Stomach smooth muscle (tissue), 2 donors: ENCODE measurements around the gene FGF18.
"Not testable (repeated sequence)": the region's sequence is repeated elsewhere in the genome, so short reads cannot be mapped to it uniquely, and the experiment has no call there.

Experiments
- H3K27ac ChIP-seq: one replicate; pipeline ENCODE4 v1.7.0; 2013; ENCODE audit warnings: mild to moderate bottlenecking, low read length, inconsistent platforms
- H3K27me3 ChIP-seq, 2 donors: one replicate each; pipeline ENCODE4 v1.7.0; 2013; ENCODE audit warnings: low read length in 2 of 2; ENCODE audit not compliant: insufficient read depth in 2 of 2, control insufficient read depth in 1 of 2
- H3K36me3 ChIP-seq, 2 donors: one replicate each; pipeline ENCODE4 v1.7.0; 2013; ENCODE audit warnings: low read length in 2 of 2; ENCODE audit not compliant: control insufficient read depth in 2 of 2, insufficient read depth in 2 of 2
- H3K4me1 ChIP-seq: one replicate; pipeline ENCODE4 v1.7.0; 2013; ENCODE audit warnings: low read length; ENCODE audit not compliant: control insufficient read depth, insufficient read depth
- H3K4me3 ChIP-seq, 2 donors: one replicate each; pipeline ENCODE4 v1.7.0; 2013; ENCODE audit warnings: low read length in 2 of 2
- H3K9ac ChIP-seq, 2 donors: one replicate each; pipeline ENCODE4 v1.7.0; 2013; ENCODE audit warnings: low read length in 2 of 2, mild to moderate bottlenecking in 1 of 2
- H3K9me3 ChIP-seq, 2 donors: one replicate each; pipeline ENCODE4 v1.7.0; 2013; ENCODE audit warnings: low read length in 2 of 2; ENCODE audit not compliant: control insufficient read depth in 2 of 2
- donor health status: healthy.
- donor health status: Pancreatic carcinoma.

The FGF18 gene

GRCh38 chr5:171418982-171419687 lies at the start of gene FGF18:
Gene FGF18, plus strand, starts transcription at chr5:171419647. Its CDS starts 553 bp downstream, at chr5:171420200.
- no peak within 1 kb of the TSS for H3K27ac ChIP-seq
- H3K4me3 ChIP-seq: peak within 1 kb of the TSS; percentile 64 to 67
- H3K27me3 ChIP-seq: no peaks in the 10 kb centered on the region
- H3K36me3 ChIP-seq: peaks cover 2 to 3% of the 10 kb centered on the region in 2 donors
- peaks cover 27% of the 10 kb centered on the region for H3K4me1 ChIP-seq
- no peaks in the 10 kb centered on the region for H3K9me3 ChIP-seq
- no peak within 1 kb of the TSS for H3K9ac ChIP-seq

GRCh38 chr5:171369898-171370297 lies 49.5 kb upstream of the FGF18 start:
- Histone ChIP-seq H3K9me3 (no peaks in the 10 kb centered on the region), H3K27ac (no peak overlapping the region), H3K36me3 (no peaks in the 10 kb centered on the region), H3K27me3 (peaks cover 0 to 7% of the 10 kb centered on the region in 2 donors), H3K9ac (no peak overlapping the region), H3K4me3 (no peak overlapping the region), H3K4me1 (no peaks in the 10 kb centered on the region)

GRCh38 chr5:171370881-171371280 lies 48.6 kb upstream of the FGF18 start:
- not testable (repeated sequence) for H3K27me3 ChIP-seq, H3K4me3 ChIP-seq, H3K9ac ChIP-seq, H3K9me3 ChIP-seq, H3K4me1 ChIP-seq, H3K36me3 ChIP-seq, H3K27ac ChIP-seq

- no peak overlapping the region for H3K4me3 ChIP-seq
- H3K27ac ChIP-seq: no peak overlapping the region
- H3K4me1 ChIP-seq: no peaks in the 10 kb centered on the region
- H3K9me3 ChIP-seq: no peaks in the 10 kb centered on the region
- peaks cover 0 to 6% of the 10 kb centered on the region in 2 donors for H3K27me3 ChIP-seq
- no peak overlapping the region for H3K9ac ChIP-seq
- H3K36me3 ChIP-seq: no peaks in the 10 kb centered on the region
These were observed 48.1 kb upstream of the FGF18 start for GRCh38 chr5:171371326-171371725.

GRCh38 chr5:171379961-171380360 lies 39.5 kb upstream of the FGF18 start:
- Histone ChIP-seq H3K9me3 (no peaks in the 10 kb centered on the region), H3K4me1 (no peaks in the 10 kb centered on the region), H3K27ac (no peak overlapping the region), H3K27me3 (no peaks in the 10 kb centered on the region), H3K36me3 (no peaks in the 10 kb centered on the region), H3K4me3 (no peak overlapping the region), H3K9ac (no peak overlapping the region)

GRCh38 chr5:171384416-171384815 lies 35.0 kb upstream of the FGF18 start:
- not testable (repeated sequence) for H3K9me3 ChIP-seq, H3K27ac ChIP-seq, H3K27me3 ChIP-seq, H3K36me3 ChIP-seq, H3K9ac ChIP-seq, H3K4me3 ChIP-seq
- peaks cover 11% of the 10 kb centered on the region for H3K4me1 ChIP-seq

GRCh38 chr5:171384999-171385398 lies 34.4 kb upstream of the FGF18 start:
- H3K27ac ChIP-seq, H3K27me3 ChIP-seq, H3K9me3 ChIP-seq, H3K9ac ChIP-seq, H3K36me3 ChIP-seq, H3K4me3 ChIP-seq: not testable (repeated sequence)
- H3K4me1 ChIP-seq: peaks cover 11% of the 10 kb centered on the region

- H3K27me3 ChIP-seq: no peaks in the 10 kb centered on the region
- H3K27ac ChIP-seq: no peak overlapping the region
- H3K36me3 ChIP-seq: peaks cover 0 to 1% of the 10 kb centered on the region in 2 donors
- no peaks in the 10 kb centered on the region for H3K9me3 ChIP-seq
- H3K9ac ChIP-seq: peak overlapping the region in 1 of 2 donors; percentile 98
- peaks cover 11% of the 10 kb centered on the region for H3K4me1 ChIP-seq
- H3K4me3 ChIP-seq: no peak overlapping the region
These were observed 33.3 kb upstream of the FGF18 start for GRCh38 chr5:171386006-171386671.

GRCh38 chr5:171386861-171387344 lies 32.5 kb upstream of the FGF18 start:
- Histone ChIP-seq H3K9ac (peak overlapping the region; percentile 98), H3K9me3 (no peaks in the 10 kb centered on the region), H3K27me3 (no peaks in the 10 kb centered on the region), H3K4me1 (peaks cover 11% of the 10 kb centered on the region), H3K27ac (peak overlapping the region; percentile 92), H3K4me3 (peak overlapping the region; percentile 68 to 94), H3K36me3 (peaks cover 4 to 7% of the 10 kb centered on the region in 2 donors)

- H3K9me3 ChIP-seq: no peaks in the 10 kb centered on the region
- peak within 1 kb of the TSS; percentile 68 to 94 for H3K4me3 ChIP-seq
- H3K27ac ChIP-seq: peak within 1 kb of the TSS; percentile 92
These were observed 32.0 kb upstream of the FGF18 start, which contains the start of gene NPM1 for GRCh38 chr5:171387345-171387969. Gene NPM1, plus strand, starts transcription at chr5:171387849. Its CDS starts 100 bp downstream, at chr5:171387949.

More at GRCh38 chr5:171387345-171387969, 32.0 kb upstream of the FGF18 start, which contains the start of gene NPM1:
- H3K9ac ChIP-seq: peak within 1 kb of the TSS; percentile 98
- H3K27me3 ChIP-seq: no peaks in the 10 kb centered on the region
- H3K36me3 ChIP-seq: peaks cover 8 to 9% of the 10 kb centered on the region in 2 donors
- peaks cover 13% of the 10 kb centered on the region for H3K4me1 ChIP-seq
